HG02981 (cell line): ENCODE results near the gene SMG1.

ENCODE experiments used
- ATAC-seq: cut with Tn5 transposase; IDR thresholded peaks from one replicate; pipeline ENCODE4 v1.9.1; 2021; ENCODE audit warnings: mild to moderate bottlenecking, moderate library complexity; ENCODE audit not compliant: unreplicated experiment

The SMG1 gene

DNA sequence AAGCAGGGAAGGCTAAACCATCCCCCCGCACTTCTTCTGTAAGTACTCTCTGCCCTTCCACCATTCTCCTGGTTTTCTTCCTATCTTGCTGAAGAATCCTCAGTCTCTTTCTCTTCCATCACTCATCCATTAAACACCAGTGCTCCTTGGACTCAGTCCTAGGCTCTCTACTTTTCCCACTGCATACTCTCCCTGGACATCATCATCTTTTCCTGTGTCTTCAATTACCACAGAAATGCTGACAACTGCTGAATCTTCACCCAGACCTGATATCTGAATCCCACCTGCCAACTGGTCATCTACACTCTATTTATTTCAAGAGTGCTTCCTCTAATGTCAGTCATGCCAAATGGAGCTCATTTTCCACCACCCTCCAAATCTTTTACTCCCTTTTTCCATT lies 71.0 kb downstream of the SMG1 start:
- ATAC-seq: no peak

DNA sequence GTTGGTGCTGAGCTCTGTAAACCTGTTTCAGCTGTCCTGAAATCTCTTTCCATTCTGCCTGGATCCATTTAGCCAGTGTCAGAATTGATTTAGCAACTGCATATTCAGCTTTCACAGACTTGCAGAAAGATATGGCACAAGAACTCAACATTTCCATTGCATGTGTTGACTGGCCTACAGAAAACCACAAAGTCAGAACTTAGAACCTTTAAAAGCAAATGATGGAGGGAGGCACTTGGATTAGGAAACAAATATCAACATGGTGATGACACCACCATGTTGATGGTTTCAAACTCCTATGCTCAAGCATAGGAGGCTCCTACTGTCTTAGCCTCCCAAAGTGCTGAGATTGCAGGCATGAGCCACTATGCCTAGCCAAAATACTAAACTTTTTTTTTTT lies 72.5 kb downstream of the SMG1 start:
- ATAC-seq: no peak

DNA sequence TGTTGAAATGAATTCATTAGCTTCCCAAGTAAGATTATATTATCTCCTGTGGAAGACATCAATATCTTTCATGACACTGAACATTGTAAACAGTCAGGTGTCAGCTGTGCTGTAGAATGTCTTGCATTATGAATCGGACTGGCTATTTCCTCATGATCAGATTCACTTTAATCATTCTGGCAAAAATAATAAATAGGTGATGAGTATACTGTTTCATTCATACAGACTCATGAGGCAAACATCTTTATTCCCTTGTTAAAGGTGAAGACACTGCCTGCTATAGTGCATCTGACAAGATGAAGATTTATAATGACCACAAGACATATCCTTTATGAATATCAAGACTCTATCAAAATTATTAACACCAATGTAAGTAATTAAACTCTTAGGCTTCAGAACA lies 73.6 kb downstream of the SMG1 start:
- ATAC-seq: no peak

DNA sequence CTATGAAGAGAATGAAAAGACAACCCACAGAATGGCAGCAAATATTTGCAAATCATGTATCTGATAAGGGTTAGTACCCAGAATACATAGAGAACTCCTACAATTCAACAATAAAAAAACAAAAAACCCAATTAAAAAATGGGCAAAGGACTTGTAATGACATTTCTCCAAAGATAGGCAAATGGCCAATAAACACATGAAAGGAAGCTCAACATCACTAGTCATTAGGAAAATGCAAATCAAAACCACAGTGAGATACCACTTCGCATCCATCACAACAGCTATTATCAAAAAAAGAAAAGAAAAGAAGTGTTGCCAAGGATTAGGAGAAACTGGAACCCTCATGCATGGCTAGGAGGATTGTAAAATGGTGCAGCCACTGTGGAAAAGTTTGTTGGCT lies 79.8 kb downstream of the SMG1 start:
- ATAC-seq: no peak

DNA sequence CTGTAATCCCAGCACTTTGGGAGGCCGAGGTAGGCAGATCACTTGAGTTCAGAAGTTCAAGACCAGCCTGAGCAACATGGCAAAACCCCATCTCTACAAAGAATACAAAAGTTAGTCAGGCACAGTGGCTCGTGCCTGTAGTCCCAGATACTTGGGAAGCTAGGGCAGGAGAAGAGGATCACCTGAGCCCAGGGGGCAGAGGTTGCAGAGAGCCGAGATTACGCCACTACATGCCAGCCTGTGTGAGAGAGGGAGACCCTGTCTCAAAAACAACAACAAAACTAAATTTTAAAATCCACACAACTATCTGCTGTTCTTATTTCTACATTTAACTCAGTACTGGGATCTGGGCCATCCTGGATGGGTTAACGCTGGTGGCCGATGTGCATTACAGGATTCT lies 83.6 kb downstream of the SMG1 start:
- no peak for ATAC-seq

DNA sequence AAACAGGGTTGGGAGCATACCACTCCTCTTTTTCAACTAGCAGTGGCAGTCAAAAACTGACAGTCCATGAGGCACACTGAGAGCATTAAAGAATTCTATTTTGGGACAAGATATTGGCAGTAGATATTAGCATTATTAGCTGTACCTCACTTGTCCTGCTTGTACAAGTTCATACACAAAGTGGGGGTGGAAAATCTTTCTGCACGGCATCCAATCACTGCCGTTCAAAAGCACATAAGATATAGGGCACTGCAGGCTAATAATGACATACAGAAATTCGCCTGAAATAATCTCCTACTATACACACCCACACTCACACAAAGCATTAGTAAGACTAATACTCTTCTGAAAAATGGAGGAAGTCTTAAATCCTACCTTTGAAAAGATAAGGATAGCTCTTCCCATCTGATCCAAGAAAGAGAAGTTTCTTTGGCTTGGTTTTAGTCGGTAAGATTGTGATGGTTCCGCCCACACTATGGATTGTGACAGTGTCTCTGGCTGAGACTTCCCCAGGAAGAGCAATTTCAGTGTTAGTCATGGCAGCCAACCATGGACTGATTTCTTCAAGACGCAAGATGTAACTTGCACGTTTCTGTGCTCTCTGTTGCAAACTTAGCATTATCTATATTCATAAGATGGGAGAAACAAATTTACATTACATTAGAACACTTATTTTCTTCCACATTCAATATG lies 84.2 kb downstream of the SMG1 start:
- no peak for ATAC-seq

DNA sequence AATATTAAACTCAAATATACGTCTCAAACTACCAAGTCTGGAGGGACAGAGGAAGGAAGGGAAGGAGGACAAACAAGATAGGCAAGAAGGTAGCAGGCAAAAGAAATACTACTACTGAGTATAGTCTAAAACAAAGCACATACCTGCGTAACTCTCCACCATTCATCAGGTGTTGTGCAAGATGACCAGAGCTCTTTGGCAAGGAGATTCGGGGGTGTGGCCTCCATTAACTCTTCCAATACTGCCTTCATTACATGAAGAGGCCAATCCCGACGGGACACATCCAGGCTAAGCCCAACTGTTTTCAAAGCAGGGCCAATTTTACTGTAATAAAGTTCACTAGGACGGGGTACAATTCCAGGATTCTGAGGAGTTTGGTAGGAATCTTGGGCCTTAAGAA lies 86.7 kb downstream of the SMG1 start:
- ATAC-seq: no peak

DNA sequence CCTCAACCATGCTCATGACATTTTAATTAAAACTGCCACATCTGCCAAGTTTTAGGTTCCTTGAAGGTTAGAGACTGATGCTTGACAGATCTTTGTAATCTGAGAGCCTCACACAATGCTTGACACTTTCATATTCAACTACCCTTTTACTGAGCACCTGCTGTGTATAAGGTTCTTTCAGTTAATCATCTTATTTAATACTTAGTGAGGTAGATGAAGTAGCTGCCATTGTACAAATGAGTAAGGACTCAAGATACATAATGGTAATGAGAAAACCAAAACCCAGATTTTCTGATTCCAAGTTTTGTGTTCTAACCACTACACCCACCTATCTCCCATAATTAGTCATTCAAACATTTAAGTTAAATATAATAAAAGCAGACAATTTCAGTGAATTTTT lies 89.5 kb downstream of the SMG1 start:
- ATAC-seq: no peak

DNA sequence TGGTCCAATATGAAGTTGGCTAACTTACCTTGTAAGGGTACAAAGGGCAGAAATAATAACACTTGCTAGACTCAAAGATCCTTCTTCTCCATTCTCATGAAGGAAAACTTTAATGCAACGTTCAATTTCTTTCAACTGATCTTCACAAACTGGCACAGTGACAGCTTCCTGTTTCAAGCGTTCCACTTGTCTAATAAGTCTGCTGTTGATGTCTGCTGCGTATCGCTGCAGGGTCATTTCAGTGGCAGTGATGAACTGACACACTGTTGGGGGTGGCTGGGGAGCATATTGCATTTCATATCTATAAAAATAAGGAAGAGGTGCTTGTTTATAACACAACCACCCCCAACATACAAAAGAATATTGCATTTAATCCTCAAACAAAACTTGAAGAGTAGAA lies 91.3 kb downstream of the SMG1 start:
- ATAC-seq: no peak

DNA sequence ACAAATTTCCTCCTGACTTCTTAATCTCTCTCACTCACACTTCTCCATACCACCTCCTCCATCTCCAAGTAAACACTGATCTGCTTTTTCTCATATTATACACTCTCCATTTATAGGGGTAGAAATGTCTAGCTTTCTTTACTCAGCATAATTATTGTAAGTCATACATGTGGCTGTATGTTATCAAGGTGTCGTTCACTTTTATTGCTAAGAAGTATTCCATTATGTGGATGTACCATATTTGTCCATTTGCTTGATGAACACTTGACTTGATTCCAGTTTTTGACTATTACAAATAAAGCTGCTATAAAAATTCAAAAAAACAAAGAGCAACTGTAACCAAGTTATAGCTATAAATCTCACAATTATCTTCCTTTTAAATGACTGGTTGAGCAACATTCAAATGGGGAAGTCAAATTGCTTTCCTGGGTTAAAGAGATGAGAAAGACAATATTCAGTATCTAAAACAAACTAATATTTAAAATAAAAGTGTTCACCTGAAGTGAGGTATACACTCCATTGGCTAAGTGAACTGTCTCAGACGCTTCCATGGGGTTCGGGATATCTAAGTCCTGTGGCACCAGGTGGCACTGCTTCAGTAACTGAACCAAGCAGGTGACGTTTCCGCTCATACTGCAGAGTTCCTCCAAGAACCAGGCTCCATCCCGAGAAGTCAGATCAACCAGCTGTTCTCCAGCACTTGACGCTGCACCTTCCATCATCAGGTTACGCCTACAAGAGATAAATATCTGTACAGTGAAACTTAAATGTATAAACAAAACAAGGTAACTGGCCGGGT lies 92.3 kb downstream of the SMG1 start:
- ATAC-seq: no peak

DNA sequence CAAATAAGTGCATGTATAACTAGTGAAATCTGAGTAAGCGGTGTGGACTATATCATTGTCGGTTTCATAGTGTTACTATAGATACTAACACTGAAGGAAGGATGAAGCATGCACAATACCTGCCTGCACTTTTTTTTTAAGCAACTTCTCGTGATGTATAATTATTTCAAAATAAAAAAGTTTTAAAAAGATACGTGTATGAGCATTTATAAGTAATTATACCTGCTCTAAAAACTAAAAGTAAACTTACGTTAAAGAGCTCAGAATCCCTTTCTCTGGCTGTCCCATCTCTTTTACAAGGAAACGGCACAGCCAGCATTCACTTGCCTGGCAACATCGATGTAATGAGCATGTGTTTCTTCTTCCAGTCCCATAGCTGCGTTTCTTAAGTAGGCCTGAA lies 93.6 kb downstream of the SMG1 start:
- ATAC-seq: no peak

DNA sequence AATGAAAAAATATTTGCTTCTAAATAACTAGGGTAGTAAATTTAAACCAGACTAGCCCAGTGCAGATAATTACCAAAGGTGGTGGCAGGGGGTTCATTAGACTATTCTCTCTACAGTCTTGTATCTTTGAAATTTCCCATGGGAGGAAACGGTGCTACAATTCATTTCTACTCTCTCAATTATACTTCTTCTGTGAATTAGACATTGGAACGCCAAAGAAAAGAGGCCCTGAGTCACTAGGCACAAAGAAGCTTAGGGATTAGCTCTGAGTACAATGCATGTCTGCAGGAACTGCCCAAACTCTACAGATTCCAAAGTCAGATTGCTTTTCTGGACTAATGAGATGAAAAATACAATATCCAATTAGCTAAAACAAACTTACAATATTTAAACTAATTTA lies 94.2 kb downstream of the SMG1 start:
- no peak for ATAC-seq

DNA sequence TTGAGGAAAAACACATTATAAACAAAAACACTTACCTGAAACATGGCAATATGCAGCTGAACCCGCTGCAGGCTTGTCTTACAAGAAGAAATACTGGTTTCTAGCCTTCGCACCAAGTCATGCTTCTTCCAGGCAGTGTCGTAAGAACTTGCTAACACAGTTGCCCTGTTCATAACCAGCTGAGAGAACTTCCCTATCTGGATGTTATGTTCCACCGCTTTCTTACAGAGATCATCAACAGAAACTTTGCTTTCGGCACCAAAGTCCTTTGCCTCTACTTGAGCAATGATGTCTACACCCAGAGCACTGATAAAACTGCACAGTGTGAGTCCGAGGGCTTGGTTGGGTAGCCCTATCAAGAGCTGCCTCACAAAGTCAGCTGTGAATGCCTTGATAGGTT lies 97.0 kb downstream of the SMG1 start:
- no peak for ATAC-seq

DNA sequence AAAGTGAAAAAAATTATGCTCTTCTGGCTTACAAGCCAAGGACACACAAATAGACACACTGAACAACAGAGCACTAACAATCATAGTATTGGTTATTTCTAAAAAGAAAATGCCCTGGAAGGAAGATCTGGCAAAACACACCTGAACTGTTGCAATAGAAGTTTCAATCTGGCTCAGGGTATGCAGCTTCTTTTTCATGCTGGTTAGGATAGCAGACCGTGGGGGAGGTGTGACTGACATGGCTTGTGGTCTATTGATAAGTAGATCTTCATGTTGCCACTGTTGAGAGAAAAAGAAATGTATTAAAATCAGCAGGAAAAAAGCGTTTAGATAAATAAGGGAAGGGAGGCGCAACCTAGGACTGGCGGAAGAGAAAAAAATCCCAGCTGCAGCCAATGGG lies 98.3 kb downstream of the SMG1 start:
- no peak for ATAC-seq

DNA sequence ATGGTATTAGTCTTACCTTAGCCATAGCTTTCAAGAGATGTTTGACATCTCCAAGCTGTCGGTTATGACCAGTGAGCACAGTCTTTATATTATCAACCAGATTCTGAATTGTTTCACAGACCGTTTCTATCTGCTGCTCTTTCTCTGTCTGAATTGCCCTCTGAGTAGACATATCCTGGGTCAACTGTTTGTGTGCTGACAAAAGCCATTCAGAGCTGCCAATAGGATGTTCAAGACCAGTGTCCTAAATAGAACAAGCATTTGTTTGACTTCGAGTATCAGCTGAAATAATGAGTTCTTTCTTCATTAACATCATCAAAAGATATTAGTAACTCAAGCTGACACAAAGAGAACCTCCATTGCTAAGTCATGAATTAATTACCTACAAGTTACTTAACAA lies 109.9 kb downstream of the SMG1 start:
- no peak for ATAC-seq

DNA sequence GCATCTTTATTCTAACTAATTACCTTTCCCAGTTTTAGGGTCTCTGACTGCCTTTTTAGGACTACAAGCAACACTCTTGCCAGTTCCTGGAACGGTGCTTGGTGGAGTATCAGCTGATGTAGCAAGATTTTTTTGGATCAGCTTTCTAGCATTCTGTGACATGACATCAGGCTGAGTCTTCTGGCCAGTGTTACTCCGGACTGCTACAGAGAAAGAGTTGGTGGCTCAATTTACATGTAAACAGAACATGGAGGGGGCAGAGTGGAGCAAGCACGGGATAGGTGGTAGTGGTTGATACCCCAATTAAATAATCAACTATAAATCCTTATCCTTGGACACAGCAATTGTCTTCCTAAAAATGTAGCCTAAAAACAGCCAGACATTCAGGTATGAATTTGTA lies 114.3 kb downstream of the SMG1 start:
- ATAC-seq: no peak

DNA sequence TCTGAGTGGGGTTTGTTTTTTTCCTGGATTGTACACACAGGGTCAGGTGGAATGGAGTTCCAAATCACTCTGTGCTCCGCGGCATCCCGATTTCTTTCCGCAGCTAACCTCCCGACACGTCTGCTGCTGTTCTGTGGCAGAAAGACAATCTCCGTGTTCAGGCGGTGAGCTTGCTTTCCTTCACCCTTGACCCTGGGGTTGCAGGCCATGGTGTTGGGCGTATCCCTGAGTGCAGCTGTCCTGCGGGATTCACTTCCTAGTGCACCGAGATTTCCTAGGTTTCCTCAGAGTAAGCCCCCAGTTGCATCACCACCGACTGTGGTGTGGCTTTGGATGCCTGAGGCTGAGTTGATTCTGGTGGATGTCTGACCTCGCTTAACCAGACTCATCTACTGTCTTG lies 117.0 kb downstream of the SMG1 start:
- no peak for ATAC-seq

DNA sequence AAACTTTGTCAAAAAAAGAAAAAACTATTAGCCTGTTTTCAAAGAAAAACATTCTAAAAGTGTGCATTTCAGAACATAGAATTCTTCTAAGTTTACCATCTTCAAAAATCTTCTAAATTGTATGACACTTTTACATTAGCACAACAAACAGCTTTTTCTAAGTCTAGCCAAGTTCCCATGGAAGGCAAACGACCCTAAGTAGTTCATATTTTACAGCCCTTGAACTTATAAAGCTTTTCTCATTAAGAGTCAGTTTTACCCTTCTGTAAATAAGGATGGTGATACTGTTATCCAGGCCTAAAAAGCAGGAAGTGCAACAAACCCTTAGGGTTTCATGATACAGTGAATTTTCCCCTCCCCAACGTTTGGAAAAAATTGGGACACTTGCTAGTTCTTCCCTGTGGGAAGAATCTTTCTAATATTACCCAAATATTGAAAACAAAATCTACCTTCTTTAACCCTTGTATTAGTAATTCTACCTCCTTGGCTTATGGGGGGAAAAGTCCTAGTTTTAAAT lies 120.9 kb downstream of the SMG1 start:
- ATAC-seq: no peak

DNA sequence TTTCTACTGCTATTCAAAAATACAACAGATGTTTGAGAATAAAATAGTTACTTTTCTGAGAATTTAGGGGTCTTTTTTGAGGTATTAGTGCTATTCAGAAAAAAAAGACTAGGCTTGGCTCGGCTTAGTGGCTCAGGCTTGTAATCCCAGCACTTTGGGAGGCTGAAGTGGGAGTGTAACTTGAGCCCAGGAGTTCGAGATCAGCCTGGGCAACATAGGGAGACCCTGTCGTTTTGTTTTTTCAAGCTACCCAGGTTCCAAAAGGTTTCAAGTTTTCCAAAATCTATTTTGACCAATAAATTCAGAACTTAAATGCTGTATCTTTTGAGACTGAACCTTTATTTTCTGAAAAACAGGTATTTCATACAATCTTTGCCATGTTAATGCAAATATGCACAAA lies 121.7 kb downstream of the SMG1 start:
- ATAC-seq: no peak

DNA sequence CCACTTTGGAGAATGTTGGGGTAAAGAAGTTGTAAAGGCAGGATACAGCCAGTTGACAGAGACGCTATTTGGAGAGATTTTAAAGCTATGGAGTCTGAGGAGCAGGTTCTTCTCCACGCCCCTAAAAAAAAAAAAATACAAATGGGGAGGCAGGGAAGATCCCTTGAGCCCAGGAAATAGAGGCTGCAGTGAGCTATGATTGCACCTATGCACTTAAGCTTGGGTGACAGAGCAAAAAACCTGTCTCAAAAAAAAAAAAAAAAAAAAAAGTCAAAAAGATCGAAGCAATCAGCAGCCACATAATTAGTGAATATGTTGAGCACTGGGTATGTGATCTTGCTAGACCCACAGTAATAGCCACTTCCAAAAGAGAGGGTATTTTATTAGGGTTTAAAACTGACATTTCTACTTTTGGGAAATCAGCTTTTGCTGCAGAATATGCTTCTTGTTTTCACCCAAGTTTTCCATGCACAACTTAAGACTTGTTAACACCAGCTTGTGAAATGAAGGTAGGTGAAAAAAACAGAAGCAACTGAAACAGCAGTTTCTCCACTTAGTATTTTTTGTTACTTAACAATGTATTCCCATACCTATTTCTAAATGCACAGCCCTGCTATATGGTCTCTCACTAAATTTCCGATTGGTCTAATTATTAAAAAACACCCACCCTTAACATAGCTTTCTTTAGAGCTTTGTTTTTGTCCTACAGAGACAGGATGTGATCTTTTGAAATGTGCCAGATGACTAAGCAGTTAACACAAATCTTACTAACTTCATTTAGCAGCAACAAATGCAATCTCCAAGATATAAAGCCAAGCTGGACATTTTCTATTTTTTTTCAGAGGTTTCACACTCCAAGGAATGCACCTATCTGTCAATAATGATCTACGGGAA lies 122.4 kb downstream of the SMG1 start:
- no peak for ATAC-seq

DNA sequence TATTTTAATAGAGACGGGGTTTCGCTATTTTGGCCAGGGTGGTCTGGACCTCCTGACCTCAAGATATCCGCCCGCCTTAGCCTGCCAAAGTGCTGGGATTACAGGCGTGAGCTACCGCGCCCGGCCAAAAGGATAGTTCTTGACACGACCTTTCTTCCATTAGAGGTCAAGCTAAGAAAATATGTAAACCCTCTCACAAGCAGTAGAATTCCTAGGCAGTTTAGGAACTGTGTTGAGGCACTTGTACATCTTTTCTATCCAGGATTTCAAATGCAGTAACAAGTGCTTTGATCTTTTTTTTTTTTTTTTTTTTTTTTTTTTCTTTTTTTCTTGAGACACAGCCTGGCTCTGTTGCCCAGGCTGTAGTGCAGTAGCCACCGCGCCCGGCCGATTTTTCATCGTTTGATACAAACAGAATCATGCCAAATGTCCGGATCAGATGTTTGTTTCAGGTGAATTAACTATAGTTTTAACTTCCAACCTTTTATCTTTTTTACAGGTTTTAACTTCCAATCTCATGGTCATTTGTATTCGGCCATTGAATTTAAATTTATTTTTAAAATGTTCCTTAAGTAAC lies 123.4 kb downstream of the SMG1 start:
- ATAC-seq: no peak
